Esophagus muscularis mucosa (tissue), 3 donors: ENCODE data around the gene HSPA8.

Source experiments
- CTCF ChIP-seq, 3 experiments: fragments of 200-600 bp in 2 of 3; fragments of 450-650 bp in 1 of 3; sonication (generic) in 2 of 3; IDR thresholded peaks; one replicate each; pipeline ENCODE4 v1.5.1; 2017 to 2019; ENCODE audit warnings: antibody characterized with exemption in 3 of 3, mild to moderate bottlenecking in 2 of 3, moderate library complexity in 1 of 3
- POLR2A ChIP-seq: fragments of 450-650 bp; IDR thresholded peaks from one replicate; pipeline ENCODE4 v1.6.1; 2017; ENCODE audit warnings: antibody characterized with exemption, moderate library complexity, mild to moderate bottlenecking, low read depth

- no peak for TF ChIP-seq CTCF (IDR thresholded peaks at IDR 0.05)
- no peak for TF ChIP-seq POLR2A
Observed at GRCh38 chr11:123057661-123058305, 4.2 kb downstream of the HSPA8 start.
